Fibroblast of lung (primary cell): ENCODE measurements around the gene ZBTB16.

Experiments
- EZH2 ChIP-seq: IDR thresholded peaks from 2 replicates; pipeline ENCODE4 v1.5.1; 2012; ENCODE audit warnings: low read length, control low read depth, mild to moderate bottlenecking; ENCODE audit errors: missing control alignments
- TF ChIP-seq, protein P1 (sequence below), 2 donors: IDR thresholded peaks in 1 of 2; conservative IDR thresholded peaks in 1 of 2; 1 replicate in 1 of 2; 2 replicates in 1 of 2; pipeline ENCODE4 v1.5.1; 2011 to 2012; ENCODE audit warnings: low read length in 2 of 2, control low read depth in 1 of 2, inconsistent platforms in 1 of 2, low read depth in 1 of 2, mild to moderate bottlenecking in 1 of 2

DNA sequence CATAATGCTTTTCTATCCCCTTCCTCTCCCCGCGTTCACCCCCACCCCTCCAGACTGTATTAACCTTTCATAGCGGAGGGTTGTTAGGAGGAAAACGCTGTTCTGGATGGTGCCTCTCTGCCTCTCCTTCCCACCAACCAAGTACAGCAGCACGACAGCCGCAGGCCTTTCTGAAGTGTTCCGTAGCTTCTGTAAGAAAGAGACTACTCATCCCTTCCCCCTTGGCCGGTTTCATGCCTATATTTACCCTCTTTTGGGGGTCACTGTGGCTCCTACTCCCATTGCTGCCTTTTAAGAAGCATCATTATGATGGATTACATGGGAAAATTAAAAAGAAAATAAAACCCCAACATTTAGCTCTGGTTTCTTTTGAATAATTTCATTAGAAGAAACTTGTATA lies 46.5 kb downstream of the ZBTB16 start:
- TF ChIP-seq, protein P1, sequence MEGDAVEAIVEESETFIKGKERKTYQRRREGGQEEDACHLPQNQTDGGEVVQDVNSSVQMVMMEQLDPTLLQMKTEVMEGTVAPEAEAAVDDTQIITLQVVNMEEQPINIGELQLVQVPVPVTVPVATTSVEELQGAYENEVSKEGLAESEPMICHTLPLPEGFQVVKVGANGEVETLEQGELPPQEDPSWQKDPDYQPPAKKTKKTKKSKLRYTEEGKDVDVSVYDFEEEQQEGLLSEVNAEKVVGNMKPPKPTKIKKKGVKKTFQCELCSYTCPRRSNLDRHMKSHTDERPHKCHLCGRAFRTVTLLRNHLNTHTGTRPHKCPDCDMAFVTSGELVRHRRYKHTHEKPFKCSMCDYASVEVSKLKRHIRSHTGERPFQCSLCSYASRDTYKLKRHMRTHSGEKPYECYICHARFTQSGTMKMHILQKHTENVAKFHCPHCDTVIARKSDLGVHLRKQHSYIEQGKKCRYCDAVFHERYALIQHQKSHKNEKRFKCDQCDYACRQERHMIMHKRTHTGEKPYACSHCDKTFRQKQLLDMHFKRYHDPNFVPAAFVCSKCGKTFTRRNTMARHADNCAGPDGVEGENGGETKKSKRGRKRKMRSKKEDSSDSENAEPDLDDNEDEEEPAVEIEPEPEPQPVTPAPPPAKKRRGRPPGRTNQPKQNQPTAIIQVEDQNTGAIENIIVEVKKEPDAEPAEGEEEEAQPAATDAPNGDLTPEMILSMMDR (conservative IDR thresholded peaks at IDR 0.05 in 1 of 2, IDR thresholded peaks at IDR 0.05 in 1 of 2; ENCODE audit: low read depth in 1 of 2, low read length in 2 of 2) = no peak
- no peak for TF ChIP-seq EZH2
